Dedifferentiated amniotic fluid mesenchymal stem cell (primary cell): ENCODE data around the gene CLEC3B.
"Not testable (repeated sequence)": the region's sequence is repeated elsewhere in the genome, so short reads cannot be mapped to it uniquely, and the experiment has no call there.

Experiments
- DNase-seq: peaks from one replicate; pipeline ENCODE4 v3.0.0-alpha.2; 2016; ENCODE audit errors: extremely low spot score

Gene CLEC3B

GRCh38 chr3:45026038-45026437, at the start of gene CLEC3B:
CLEC3B (plus strand) TSS chr3:45026303; CDS start chr3:45026363, 60 bp downstream.
- DNase-seq = peak; percentile 44

- DNase-seq = no peak
These were observed 44.9 kb upstream of the CLEC3B start for GRCh38 chr3:44981220-44981619.

- DNase-seq = no peak
These were observed 44.4 kb upstream of the CLEC3B start for GRCh38 chr3:44981751-44982150.

- DNase-seq = no peak
These were observed 43.3 kb upstream of the CLEC3B start for GRCh38 chr3:44982817-44983216.

- no peak for DNase-seq
These were observed 42.6 kb upstream of the CLEC3B start for GRCh38 chr3:44983484-44983941.

- no peak for DNase-seq
These were observed 41.8 kb upstream of the CLEC3B start for GRCh38 chr3:44984335-44984734.

- not testable (repeated sequence) for DNase-seq
These were observed 39.8 kb upstream of the CLEC3B start for GRCh38 chr3:44986330-44986729.

- DNase-seq = no peak
These were observed 38.8 kb upstream of the CLEC3B start for GRCh38 chr3:44987332-44987731.

GRCh38 chr3:44988073-44988472, 38.0 kb upstream of the CLEC3B start:
- no peak for DNase-seq

GRCh38 chr3:44989141-44989540, 37.0 kb upstream of the CLEC3B start:
- DNase-seq = no peak

GRCh38 chr3:44989636-44990373, 36.3 kb upstream of the CLEC3B start:
- no peak for DNase-seq

GRCh38 chr3:44991326-44991725, 34.8 kb upstream of the CLEC3B start:
- DNase-seq = no peak

- DNase-seq = no peak
These were observed 33.3 kb upstream of the CLEC3B start for GRCh38 chr3:44992555-44993470.

GRCh38 chr3:44993471-44994205, 32.5 kb upstream of the CLEC3B start:
- peak; percentile 44 for DNase-seq

- peak; percentile 51 for DNase-seq
These were observed 30.8 kb upstream of the CLEC3B start for GRCh38 chr3:44995142-44995770.

GRCh38 chr3:44996556-44996969, 29.5 kb upstream of the CLEC3B start:
- no peak for DNase-seq

GRCh38 chr3:44999782-45000181, 26.3 kb upstream of the CLEC3B start:
- DNase-seq = no peak

GRCh38 chr3:45000823-45001222, 25.3 kb upstream of the CLEC3B start:
- DNase-seq = no peak

GRCh38 chr3:45001738-45002137, 24.4 kb upstream of the CLEC3B start:
- DNase-seq = no peak

- no peak for DNase-seq
These were observed 23.9 kb upstream of the CLEC3B start for GRCh38 chr3:45002139-45002660.

GRCh38 chr3:45002720-45003119, 23.4 kb upstream of the CLEC3B start:
- no peak for DNase-seq
